GM10248 (cell line): ENCODE measurements around the gene FAAH.

Source experiments
- CTCF ChIA-PET: fragments of 300-600 bp; sonication (Branson Sonifier 250); formaldehyde crosslinking; extraction: SDS; loops from one replicate; lab custom pipeline; 2021; ENCODE audit warnings: antibody characterized with exemption; lab: Yijun Ruan, JAX
- POLR2A ChIA-PET: fragments of 350-650 bp; sonication (Branson Sonifier 250); formaldehyde crosslinking; extraction: SDS; loops from one replicate; lab custom pipeline; 2020; ENCODE audit warnings: antibody characterized with exemption; lab: Yijun Ruan, JAX
- DNase-seq: peaks from one replicate; pipeline ENCODE4 v3.0.0; 2012; ENCODE audit errors: extremely low spot score
- TF ChIP-seq, protein P1 (sequence below): IDR thresholded peaks from 2 replicates; pipeline ENCODE4 v1.5.1; 2012; ENCODE audit warnings: mild to moderate bottlenecking, low read depth; ENCODE audit errors: extremely low read depth, missing control alignments, control extremely low read depth

Gene FAAH

DNA sequence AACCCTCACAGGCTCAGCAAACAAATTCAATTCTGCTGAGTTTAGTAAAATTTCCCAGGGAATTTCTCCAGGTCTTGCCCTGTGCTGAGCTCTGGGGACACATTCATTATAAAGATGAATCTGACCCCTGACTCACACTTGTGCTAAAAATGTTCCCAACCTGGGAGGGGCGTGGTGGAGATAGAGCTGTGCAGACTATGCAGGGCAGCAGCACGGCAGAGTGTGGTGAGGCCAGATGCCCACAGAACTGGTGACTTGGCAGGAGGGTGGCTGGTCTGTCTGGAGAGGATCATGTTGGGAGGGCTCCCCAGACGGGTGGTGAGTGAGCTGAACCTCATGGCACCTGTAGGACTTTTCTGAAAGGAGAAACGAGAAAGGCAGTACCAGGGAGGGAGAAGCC, 31.6 kb downstream of the FAAH start:
- CTCF ChIA-PET = interaction anchor here (0.9 to 4.2 kb wide), 3 partner anchors 9 to 21 kb away, joined by 7 to 18 read pairs (median 9); no protein-coding TSS in a partner anchor
- TF ChIP-seq, protein P1, sequence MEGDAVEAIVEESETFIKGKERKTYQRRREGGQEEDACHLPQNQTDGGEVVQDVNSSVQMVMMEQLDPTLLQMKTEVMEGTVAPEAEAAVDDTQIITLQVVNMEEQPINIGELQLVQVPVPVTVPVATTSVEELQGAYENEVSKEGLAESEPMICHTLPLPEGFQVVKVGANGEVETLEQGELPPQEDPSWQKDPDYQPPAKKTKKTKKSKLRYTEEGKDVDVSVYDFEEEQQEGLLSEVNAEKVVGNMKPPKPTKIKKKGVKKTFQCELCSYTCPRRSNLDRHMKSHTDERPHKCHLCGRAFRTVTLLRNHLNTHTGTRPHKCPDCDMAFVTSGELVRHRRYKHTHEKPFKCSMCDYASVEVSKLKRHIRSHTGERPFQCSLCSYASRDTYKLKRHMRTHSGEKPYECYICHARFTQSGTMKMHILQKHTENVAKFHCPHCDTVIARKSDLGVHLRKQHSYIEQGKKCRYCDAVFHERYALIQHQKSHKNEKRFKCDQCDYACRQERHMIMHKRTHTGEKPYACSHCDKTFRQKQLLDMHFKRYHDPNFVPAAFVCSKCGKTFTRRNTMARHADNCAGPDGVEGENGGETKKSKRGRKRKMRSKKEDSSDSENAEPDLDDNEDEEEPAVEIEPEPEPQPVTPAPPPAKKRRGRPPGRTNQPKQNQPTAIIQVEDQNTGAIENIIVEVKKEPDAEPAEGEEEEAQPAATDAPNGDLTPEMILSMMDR = no peak
- DNase-seq = no peak
- POLR2A ChIA-PET = no interaction called here

DNA sequence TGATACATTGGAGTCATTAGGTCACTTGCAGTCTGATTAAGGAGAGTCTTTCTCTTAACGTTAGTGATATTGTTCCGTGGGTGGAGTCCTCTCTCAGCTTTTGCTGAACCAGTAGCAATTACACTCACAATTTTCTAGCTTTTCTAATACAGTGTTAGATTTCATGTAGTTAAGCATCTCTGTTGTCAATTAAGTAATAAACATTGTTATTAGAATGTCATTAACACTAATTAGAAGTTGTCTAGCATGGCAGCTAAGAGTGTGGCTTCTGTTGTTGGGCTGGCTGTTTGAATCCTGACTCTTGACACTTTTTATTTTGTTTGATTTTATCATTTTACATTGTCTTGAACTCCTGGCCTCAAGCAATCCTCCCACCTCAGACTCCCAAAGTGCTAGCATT, 33.4 kb downstream of the FAAH start:
- CTCF ChIA-PET = interaction anchor here (1.3 to 4.2 kb wide), 2 partner anchors 13 to 50 kb away, joined by 3 to 18 read pairs; no protein-coding TSS in a partner anchor
- TF ChIP-seq, protein P1 = no peak
- DNase-seq = no peak
- POLR2A ChIA-PET = no interaction called here

DNA sequence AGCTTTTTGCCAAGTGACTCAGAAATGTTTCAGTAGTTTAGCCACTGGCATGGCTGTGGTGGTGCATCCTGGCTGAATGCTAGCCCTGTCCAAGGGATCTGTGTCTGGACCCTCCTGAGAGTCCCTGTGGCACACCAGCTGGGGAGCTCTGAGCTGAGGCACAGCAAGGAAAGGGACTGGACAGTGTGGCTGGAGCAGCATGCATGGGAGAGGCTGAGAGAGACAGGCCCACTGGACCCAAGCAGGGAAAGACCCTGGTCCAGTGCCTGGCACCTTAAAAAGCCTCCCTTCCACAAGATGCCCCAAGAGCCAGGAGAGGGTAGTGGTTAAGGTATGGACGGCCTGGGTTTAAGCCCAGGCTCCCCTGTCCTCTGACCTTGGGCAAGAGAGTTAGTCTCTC, 35.3 kb downstream of the FAAH start:
- TF ChIP-seq, protein P1 = no peak
- ChIA-PET POLR2A (no interaction called here), CTCF (interaction anchor here (1.5 to 5.2 kb wide), 2 partner anchors 12 to 17 kb away, joined by 5 to 32 read pairs; no protein-coding TSS in a partner anchor)
- no peak for DNase-seq

DNA sequence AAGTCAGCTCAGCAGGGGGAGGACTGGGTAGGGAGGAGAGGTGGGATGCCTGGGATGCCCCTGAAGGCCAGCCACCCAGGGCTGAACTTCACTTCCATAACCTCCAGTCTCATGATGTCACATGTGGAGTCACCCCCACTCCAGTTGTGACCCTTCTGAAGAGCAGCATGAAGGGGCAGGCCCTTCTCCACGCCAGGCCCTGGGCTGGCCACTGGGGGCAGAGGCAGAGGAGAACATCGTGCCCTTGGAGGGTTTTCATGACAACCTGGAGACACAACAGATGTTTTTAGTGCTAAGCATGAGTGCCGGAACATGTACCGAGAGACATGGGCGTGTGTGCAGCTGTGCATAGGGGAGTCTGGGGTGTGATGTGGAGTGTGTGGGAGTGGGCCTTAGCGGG, 37.6 kb downstream of the FAAH start:
- POLR2A ChIA-PET = no interaction called here
- CTCF ChIA-PET = interaction anchor here (1.0 to 11.2 kb wide), 6 partner anchors 10 to 96 kb away, joined by 3 to 82 read pairs (median 16); no protein-coding TSS in a partner anchor
- TF ChIP-seq, protein P1 = no peak
- DNase-seq = no peak

DNA sequence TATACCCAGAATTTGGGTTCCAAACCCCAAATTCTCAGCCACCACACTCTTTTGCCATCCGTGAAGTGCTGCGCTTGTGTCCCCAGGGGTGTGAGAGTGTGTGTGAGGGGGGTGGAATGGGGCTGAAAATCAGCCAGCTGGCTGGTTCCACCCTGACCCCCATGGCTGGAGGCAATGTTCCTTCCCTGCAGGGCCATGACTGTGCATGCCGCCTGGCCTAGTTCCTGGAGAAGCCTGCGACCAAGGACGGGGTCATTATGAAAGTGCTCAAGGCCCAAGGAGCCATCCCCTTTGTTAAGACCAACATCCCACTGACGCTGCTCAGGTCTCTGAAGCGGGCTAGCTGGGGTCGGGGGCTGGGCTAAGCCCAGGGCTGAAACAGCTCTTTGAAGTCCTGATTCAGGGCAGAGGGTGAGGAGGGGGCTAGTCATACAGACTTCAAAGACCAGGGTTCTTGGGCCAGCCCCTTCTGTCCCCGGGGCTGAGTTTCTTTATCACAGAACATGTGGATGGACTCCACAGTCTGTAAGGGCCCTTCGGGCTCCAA, 38.7 kb downstream of the FAAH start:
- TF ChIP-seq, protein P1 = no peak
- ChIA-PET CTCF (interaction anchor here (1.0 to 11.2 kb wide), 8 partner anchors 9 to 116 kb away, joined by 3 to 82 read pairs (median 4); no protein-coding TSS in a partner anchor), POLR2A (no interaction called here)
- no peak for DNase-seq

DNA sequence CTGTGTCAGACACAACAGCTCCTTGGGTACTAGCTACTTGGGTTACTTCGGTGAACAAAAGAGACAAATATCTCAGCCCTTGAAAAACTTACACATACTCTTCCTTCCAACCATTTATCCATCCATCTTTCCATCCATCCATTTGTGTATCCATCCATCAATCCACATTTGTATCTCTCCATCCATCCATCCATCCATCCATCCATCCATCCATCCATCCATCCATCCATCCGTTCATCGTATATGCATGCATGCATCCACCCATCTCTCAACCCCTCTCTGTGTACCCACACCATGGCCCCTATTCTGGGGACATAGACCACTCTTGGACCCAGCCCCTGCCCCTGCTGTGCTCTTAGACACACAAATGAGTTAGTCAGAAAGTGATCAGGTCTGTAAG, 40.2 kb downstream of the FAAH start:
- TF ChIP-seq, protein P1 = no peak
- ChIA-PET POLR2A (no interaction called here), CTCF (interaction anchor here (1.0 to 11.2 kb wide), 8 partner anchors 7 to 291 kb away, joined by 3 to 82 read pairs (median 12); a partner anchor contains a TSS)
- DNase-seq = no peak
